IPS-20b (cell line): Measurements from ENCODE around the gene IL17A.

Source experiments
- H3K27ac ChIP-seq: one replicate; pipeline ENCODE4 v1.5.1; 2013; ENCODE audit warnings: low read length
- H3K27me3 ChIP-seq: 2 replicates; pipeline ENCODE4 v1.6.1; 2013; ENCODE audit warnings: mild to moderate bottlenecking, low read length, inconsistent platforms; ENCODE audit not compliant: insufficient read depth
- H3K36me3 ChIP-seq: 2 replicates; pipeline ENCODE4 v1.6.1; 2013; ENCODE audit warnings: low read depth, mild to moderate bottlenecking, inconsistent platforms, low read length, moderate library complexity; ENCODE audit not compliant: insufficient read depth
- H3K4me1 ChIP-seq: 2 replicates; pipeline ENCODE4 v1.6.1; 2013; ENCODE audit warnings: mild to moderate bottlenecking, control low read depth, inconsistent platforms, low read length, moderate library complexity; ENCODE audit not compliant: insufficient read depth
- H3K4me3 ChIP-seq: 2 replicates; pipeline ENCODE4 v1.5.1; 2013; ENCODE audit warnings: mild to moderate bottlenecking, low read length, inconsistent platforms
- H3K9ac ChIP-seq: 2 replicates; pipeline ENCODE4 v1.6.1; 2013; ENCODE audit warnings: low read depth, mild to moderate bottlenecking, inconsistent platforms, low read length, moderate library complexity
- H3K9me3 ChIP-seq: 2 replicates; pipeline ENCODE4 v1.6.1; 2013; ENCODE audit warnings: mild to moderate bottlenecking, low read depth, low read length, inconsistent platforms; ENCODE audit not compliant: insufficient read depth

IL17A gene

GRCh38 chr6:52186075-52186474 is at the start of gene IL17A:
Gene IL17A, plus strand, starts transcription at chr6:52186375. Its CDS starts 57 bp downstream, at chr6:52186432.
- no peak within 1 kb of the TSS for H3K27ac ChIP-seq
- peaks cover 7% of the 10 kb centered on the region for H3K4me1 ChIP-seq
- no peaks in the 10 kb centered on the region for H3K27me3 ChIP-seq
- H3K9me3 ChIP-seq = no peaks in the 10 kb centered on the region
- H3K9ac ChIP-seq = no peak within 1 kb of the TSS
- H3K36me3 ChIP-seq = no peaks in the 10 kb centered on the region
- no peak within 1 kb of the TSS for H3K4me3 ChIP-seq

GRCh38 chr6:52136934-52137467 is 49.2 kb upstream of the IL17A start:
- no peak overlapping the region for H3K27ac ChIP-seq
- no peaks in the 10 kb centered on the region; the same call in 1 of the 2 replicates for H3K27me3 ChIP-seq
- H3K36me3 ChIP-seq = no peaks in the 10 kb centered on the region
- H3K4me1 ChIP-seq = peaks cover 13% of the 10 kb centered on the region; the same call in 1 of the 2 replicates
- H3K4me3 ChIP-seq = peak overlapping the region; percentile 27; the same call in 1 of the 2 replicates
- no peaks in the 10 kb centered on the region for H3K9me3 ChIP-seq
- H3K9ac ChIP-seq = no peak overlapping the region

DNA sequence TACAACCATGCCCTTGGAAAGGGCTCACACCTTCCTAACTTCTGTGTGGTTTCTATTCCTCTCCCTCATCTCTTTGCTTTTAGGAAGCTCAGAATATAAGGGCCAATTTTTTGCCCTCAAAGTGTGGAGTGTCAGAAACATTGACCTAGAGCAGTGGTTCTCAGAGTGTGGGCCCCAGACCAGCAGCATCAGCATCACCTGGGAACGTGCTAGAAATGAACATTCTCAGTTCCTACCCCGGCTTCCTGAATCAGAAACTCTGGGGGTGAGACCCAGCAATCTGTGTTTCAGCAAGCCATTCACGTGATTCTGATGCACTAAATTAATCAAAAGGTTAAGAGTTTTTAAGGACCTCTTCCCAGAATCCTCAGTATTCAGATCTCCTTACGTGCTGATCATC is 47.9 kb upstream of the IL17A start:
- H3K36me3 ChIP-seq = no peaks in the 10 kb centered on the region
- no peak overlapping the region for H3K4me3 ChIP-seq
- H3K27ac ChIP-seq = no peak overlapping the region
- H3K9me3 ChIP-seq = no peaks in the 10 kb centered on the region
- H3K9ac ChIP-seq = no peak overlapping the region
- H3K27me3 ChIP-seq = no peaks in the 10 kb centered on the region; the same call in 1 of the 2 replicates
- H3K4me1 ChIP-seq = peaks cover 13% of the 10 kb centered on the region; the same call in 1 of the 2 replicates

- no peaks in the 10 kb centered on the region for H3K36me3 ChIP-seq
- H3K9me3 ChIP-seq = no peaks in the 10 kb centered on the region
- H3K27me3 ChIP-seq = no peaks in the 10 kb centered on the region; the same call in 1 of the 2 replicates
- H3K4me3 ChIP-seq = no peak overlapping the region
- peaks cover 13% of the 10 kb centered on the region; the same call in 1 of the 2 replicates for H3K4me1 ChIP-seq
- no peak overlapping the region for H3K27ac ChIP-seq
- no peak overlapping the region for H3K9ac ChIP-seq
Observed at GRCh38 chr6:52139985-52140680, 46.0 kb upstream of the IL17A start.

- no peak overlapping the region for H3K9ac ChIP-seq
- H3K9me3 ChIP-seq = no peaks in the 10 kb centered on the region
- H3K27me3 ChIP-seq = no peaks in the 10 kb centered on the region; the same call in 1 of the 2 replicates
- peaks cover 8% of the 10 kb centered on the region; the same call in 1 of the 2 replicates for H3K4me1 ChIP-seq
- H3K36me3 ChIP-seq = no peaks in the 10 kb centered on the region
- H3K27ac ChIP-seq = no peak overlapping the region
- no peak overlapping the region for H3K4me3 ChIP-seq
Observed at GRCh38 chr6:52141596-52141995, 44.6 kb upstream of the IL17A start.

DNA sequence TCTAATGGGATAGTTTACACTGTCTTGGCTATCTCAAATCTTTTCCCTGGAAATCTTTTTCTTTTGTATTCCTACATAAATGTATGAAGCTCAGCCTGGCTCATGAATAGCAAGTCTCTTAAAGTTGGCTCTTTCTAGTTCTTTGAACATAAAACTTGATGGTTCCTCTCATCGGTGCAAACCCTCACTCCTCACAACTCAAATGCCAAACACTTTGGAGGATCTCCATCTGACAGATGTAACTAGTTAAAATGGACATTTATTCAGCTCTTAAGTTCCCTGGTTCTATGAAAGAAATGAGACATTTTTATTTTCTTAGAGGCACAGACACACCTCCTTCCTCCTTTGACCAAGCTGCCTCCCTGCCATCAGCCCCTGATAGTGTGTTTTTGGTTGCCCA is 43.6 kb upstream of the IL17A start:
- H3K27ac ChIP-seq = no peak overlapping the region
- no peaks in the 10 kb centered on the region for H3K9me3 ChIP-seq
- H3K4me3 ChIP-seq = no peak overlapping the region
- no peaks in the 10 kb centered on the region for H3K4me1 ChIP-seq
- no peak overlapping the region for H3K9ac ChIP-seq
- no peaks in the 10 kb centered on the region for H3K36me3 ChIP-seq
- H3K27me3 ChIP-seq = no peaks in the 10 kb centered on the region; the same call in 1 of the 2 replicates

GRCh38 chr6:52143551-52143950 is 42.6 kb upstream of the IL17A start:
- Histone ChIP-seq H3K27ac (no peak overlapping the region), H3K4me1 (no peaks in the 10 kb centered on the region), H3K9ac (no peak overlapping the region), H3K36me3 (no peaks in the 10 kb centered on the region), H3K4me3 (no peak overlapping the region), H3K9me3 (no peaks in the 10 kb centered on the region), H3K27me3 (no peaks in the 10 kb centered on the region)

DNA sequence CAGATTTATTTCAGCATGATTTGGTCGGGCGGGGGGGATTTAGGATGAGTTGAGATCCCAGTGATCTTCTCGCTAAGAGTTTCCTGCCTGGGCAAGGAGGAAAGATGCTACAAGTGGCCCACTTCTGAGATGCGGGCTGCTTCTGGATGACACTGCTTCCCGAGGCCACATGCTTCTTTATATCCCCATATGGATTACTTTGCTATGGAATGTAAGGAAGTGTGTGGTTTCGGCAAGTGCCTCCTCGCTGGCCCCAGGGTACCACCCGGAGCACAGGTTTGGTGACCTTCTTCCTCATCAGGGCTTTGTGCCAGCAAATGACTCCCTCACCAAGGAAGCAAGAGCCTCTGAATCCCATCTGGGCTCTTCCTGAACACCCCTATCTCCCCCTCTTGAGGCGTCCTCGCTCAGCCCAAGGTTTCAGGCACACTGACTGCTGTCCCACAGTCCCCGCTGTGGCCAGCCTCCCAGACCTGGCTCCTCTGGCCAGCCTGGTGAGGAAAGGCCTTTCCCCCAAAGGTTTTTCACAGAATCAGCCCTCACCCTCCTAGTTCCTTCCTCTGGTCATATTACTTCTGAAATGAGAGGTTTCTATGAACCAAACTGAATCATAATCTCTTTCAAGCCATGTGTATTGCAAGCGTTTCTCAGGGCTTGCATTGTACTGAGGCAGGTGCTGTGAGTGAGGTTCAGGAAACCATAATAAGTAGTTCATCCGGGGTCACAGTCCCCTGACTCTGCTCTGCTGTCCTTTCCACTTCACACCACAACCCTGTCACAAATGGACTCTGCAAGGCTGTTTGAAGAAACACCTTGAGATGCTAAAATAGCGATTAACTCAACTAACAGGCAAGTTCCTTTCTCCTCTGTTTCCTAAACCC is 41.7 kb upstream of the IL17A start:
- Histone ChIP-seq H3K9me3 (no peaks in the 10 kb centered on the region), H3K4me3 (no peak overlapping the region), H3K36me3 (no peaks in the 10 kb centered on the region), H3K4me1 (no peaks in the 10 kb centered on the region), H3K27ac (no peak overlapping the region), H3K9ac (no peak overlapping the region), H3K27me3 (no peaks in the 10 kb centered on the region)

DNA sequence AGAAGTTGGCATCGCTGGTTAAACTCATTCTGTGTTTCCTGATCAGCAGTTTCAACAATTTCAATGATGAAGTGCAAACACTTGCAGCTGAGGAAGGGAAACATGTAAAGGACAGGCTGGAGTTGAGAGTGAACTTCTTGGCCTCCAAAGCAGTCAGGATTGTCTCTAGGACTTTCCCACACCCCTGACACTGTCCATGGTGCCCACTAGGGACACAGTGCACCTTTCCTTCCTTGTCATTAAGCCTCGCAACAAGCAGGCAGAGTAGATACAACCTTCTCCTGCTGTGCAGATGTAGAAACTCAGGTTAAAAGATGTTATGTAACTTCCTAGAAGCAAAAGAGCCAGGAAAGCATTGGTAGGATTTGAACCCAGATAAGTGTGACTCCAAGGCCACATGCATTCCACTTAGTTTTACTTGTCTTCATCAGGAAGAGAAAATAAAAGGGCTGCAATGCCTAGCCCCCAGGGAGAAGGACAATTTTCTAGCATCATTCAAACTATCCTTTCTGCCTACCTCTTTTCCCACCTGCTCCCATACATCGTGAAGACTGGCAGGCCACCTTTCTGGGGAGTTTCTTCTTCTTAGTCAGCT is 39.2 kb upstream of the IL17A start:
- H3K9me3 ChIP-seq = no peaks in the 10 kb centered on the region
- H3K4me1 ChIP-seq = no peaks in the 10 kb centered on the region
- H3K27ac ChIP-seq = no peak overlapping the region
- H3K4me3 ChIP-seq = no peak overlapping the region
- no peak overlapping the region for H3K9ac ChIP-seq
- H3K36me3 ChIP-seq = no peaks in the 10 kb centered on the region
- no peaks in the 10 kb centered on the region for H3K27me3 ChIP-seq

DNA sequence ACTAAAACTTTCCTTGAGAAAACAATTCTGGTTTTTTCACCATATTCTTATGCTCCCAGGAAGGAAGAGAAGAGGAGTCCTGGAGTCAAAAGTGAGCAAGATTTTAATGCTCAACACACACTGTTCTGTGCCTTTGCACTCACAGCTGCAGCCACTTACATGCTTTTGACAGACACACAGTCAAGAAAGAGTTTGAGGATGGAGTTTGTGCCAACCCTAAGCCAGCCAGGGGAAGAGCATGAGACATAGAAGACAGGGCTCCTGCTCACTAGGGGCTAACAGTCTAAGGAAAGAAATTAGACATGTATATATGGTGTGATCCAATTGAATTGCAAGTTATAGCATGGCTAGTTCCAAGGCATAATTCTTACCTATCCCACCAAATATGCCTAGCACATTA is 37.1 kb upstream of the IL17A start:
- Histone ChIP-seq H3K4me1 (peaks cover 5% of the 10 kb centered on the region; the same call in 1 of the 2 replicates), H3K4me3 (no peak overlapping the region), H3K9ac (no peak overlapping the region), H3K36me3 (no peaks in the 10 kb centered on the region), H3K27me3 (no peaks in the 10 kb centered on the region), H3K27ac (no peak overlapping the region), H3K9me3 (no peaks in the 10 kb centered on the region)

GRCh38 chr6:52149949-52150348 is 36.2 kb upstream of the IL17A start:
- H3K9me3 ChIP-seq = no peaks in the 10 kb centered on the region
- no peaks in the 10 kb centered on the region for H3K27me3 ChIP-seq
- no peak overlapping the region for H3K9ac ChIP-seq
- H3K4me3 ChIP-seq = no peak overlapping the region
- H3K4me1 ChIP-seq = peaks cover 11% of the 10 kb centered on the region
- H3K36me3 ChIP-seq = no peaks in the 10 kb centered on the region
- no peak overlapping the region for H3K27ac ChIP-seq
